ENCODE measurements around the gene PDE7B. TPM values are rescaled to one million over a fixed set of nuclear protein-coding genes. Genes with fewer than 3 reads are reported as not detected.

Gene PDE7B
- total RNA-seq, 1 donor from 2014 or later: 6.5 TPM

GRCh38 chr6:136226674-136227377 is 375.3 kb downstream of the PDE7B start:
- DNase-seq (ENCODE audit: low read depth in 2 of 2): no peak

- no peak for DNase-seq (ENCODE audit: low read depth in 2 of 2)
Observed at GRCh38 chr6:136228814-136229213, 377.3 kb downstream of the PDE7B start.

- no peak for DNase-seq (ENCODE audit: low read depth in 2 of 2)
Observed at GRCh38 chr6:136230219-136230853, 378.8 kb downstream of the PDE7B start.

- no peak for DNase-seq (ENCODE audit: low read depth in 2 of 2)
Observed at GRCh38 chr6:136232701-136233100, 381.2 kb downstream of the PDE7B start.

GRCh38 chr6:136235233-136235564 is 383.7 kb downstream of the PDE7B start:
- peak in 1 of 2 donors; percentile 40 for DNase-seq (ENCODE audit: low read depth in 2 of 2)

DNA sequence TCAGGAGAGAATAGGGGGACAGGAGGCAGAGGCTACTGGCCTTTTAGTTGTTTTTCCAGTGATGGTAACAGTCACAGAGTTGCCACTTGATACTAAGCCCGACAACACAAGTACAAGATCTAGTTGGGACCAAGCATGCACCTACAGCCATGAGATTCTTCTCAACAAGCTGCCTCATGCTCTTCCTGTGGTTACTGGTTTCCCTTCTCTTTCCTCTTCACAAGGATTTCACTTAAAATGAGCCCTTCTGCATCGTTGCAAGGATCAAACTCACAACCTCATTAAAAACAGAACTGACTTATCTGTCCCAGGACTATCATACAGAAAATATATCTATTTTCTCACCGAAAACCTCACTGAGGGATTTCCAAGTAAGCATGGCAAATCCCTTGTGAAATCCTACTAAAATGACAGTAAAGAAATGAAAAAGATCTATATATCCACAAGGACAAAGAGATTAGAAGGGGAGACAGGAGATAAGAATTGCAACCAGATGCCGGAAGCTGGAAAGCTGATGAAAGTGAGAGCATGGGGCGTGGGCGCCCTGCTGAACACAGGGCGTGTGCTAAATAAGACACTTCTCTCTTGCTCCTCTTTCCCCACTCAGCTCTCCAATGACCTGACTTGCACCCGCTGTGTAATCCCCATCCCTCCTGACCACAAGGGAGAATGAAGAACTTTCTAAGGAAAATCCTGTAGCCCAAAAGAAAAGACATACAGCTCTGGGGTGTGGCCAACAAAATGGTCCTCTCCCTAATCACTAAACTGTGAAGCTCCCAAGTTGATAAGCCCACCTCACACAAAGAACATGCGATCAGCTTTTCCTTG is 385.2 kb downstream of the PDE7B start:
- DNase-seq (ENCODE audit: low read depth in 2 of 2): no peak

GRCh38 chr6:136244061-136244616 is 392.6 kb downstream of the PDE7B start:
- peak in 1 of 2 donors; percentile 24 for DNase-seq (ENCODE audit: low read depth in 2 of 2)
